Testis (tissue), 2 donors: ENCODE measurements around the gene ASIC5.

Experiments
- CTCF ChIP-seq, 3 experiments: fragments of 450-650 bp in 2 of 3; fragments of 200-600 bp in 1 of 3; sonication (generic) in 1 of 3; IDR thresholded peaks; one replicate each; pipeline ENCODE4 v1.5.1; 2016 to 2019; ENCODE audit warnings: antibody characterized with exemption in 3 of 3, mild to moderate bottlenecking in 2 of 3, moderate library complexity in 1 of 3
- POLR2A ChIP-seq: fragments of 450-650 bp; IDR thresholded peaks from one replicate; pipeline ENCODE4 v1.6.1; 2017; ENCODE audit warnings: antibody characterized with exemption, mild to moderate bottlenecking, moderate library complexity

- no peak for TF ChIP-seq POLR2A
- TF ChIP-seq CTCF (IDR thresholded peaks at IDR 0.05), result no peak
These were observed 48.7 kb upstream of the ASIC5 start for GRCh38 chr4:155914782-155915181.
